LNCaP clone FGC (cell line): Measurements from ENCODE around the gene STARD13.

ENCODE experiments used
- DNase-seq: peaks from one replicate; pipeline ENCODE4 v3.0.0-alpha.2; 2011; ENCODE audit warnings: low read depth
- H3K4me3 ChIP-seq: 2 replicates; pipeline ENCODE4 v1.5.1; 2011; ENCODE audit warnings: mild to moderate bottlenecking, low read depth, low read length, control low read depth
- CTCF ChIP-seq: IDR thresholded peaks from 2 replicates; pipeline ENCODE4 v1.5.1; 2012; ENCODE audit warnings: mild to moderate bottlenecking; ENCODE audit not compliant: control insufficient read depth, insufficient read depth; ENCODE audit errors: extremely low read depth

Gene STARD13

DNA sequence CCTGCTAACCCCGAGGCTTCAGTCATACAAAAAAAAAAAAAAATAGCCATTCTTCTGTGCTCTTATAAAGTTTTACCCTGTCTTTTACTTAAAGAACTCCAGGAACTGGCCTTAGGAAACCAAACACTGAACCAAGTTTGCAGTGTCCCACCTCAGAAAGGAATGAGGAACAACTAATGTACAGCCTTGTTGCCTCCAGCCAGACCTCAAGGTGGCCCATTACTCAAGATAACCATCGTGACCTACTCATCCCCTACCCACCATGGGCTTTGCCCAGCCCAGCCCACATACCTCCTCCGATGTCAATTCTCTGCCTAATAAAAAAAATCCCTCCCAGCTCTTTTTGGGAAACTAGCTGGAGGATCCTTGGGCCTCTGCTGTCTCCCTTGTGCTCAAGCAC, 133.2 kb downstream of the STARD13 start:
- DNase-seq = no peak

DNA sequence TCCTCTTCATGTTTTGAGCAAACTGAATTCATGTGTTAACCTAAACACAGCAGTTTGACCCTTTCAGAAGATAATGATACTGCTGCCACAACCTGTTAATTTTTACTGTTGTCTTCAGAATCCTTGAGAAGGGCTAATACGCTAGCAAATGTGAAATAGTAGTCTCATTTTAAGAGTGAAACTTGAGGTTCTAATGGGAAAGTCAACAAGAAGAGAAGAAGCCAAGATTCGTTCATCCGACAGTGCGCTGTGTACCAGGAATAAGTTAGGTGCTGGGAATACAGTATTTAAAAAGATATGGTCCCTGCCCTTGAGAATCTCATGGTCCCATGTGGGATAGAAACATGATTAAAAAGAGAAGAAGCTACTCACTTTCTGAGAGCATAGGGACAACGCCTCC, 134.9 kb downstream of the STARD13 start:
- no peak for DNase-seq
- no peak overlapping the region for H3K4me3 ChIP-seq

More for the DNA sequence above, 133.2 kb downstream of the STARD13 start:
- TF ChIP-seq CTCF = no peak
- no peak overlapping the region for H3K4me3 ChIP-seq

GRCh38 chr13:33150126-33150525, 135.4 kb downstream of the STARD13 start:
- no peak overlapping the region for H3K4me3 ChIP-seq
- TF ChIP-seq CTCF = no peak
- DNase-seq = peak; percentile 17

More for the DNA sequence above, 134.9 kb downstream of the STARD13 start:
- no peak for TF ChIP-seq CTCF

- DNase-seq = no peak
- no peak for TF ChIP-seq CTCF
- H3K4me3 ChIP-seq = no peak overlapping the region
Measured at GRCh38 chr13:33147832-33148231, 137.7 kb downstream of the STARD13 start.

DNA sequence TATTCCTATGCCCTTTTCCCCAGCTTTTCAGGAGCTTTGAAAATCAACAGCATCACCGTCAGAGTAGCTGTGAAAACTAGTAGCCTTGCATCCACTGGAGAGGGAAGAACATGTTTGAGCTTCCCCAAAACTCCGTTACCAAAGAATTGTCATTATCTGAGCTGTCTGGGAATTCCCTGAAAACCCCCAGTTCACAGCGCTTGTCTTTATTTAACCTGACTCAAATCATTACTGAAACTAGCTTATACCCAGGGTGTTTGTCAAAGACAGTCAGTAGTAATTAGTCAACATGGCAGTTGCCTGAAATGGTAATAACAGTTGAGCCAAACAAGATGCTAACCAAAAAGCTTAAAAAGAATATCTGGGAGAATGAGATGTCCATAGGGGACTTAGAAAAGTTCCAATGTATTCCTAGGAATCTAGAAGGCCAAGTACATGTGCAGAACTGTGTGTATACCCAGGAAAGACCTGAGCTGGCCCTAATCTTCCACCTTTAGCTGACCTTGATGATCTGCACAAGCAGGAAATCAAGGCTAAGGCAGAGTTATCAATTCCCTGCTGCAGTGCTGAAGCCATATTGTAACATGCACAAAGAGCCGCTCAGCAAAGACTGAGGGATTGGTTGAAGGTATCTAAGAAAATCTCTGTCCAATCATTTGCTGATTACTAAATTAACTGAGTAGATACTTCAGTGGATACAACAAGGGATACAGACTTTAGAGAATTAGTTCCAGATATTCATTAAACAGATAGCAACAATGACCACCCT, 138.5 kb downstream of the STARD13 start:
- no peak overlapping the region for H3K4me3 ChIP-seq
- DNase-seq = no peak
- TF ChIP-seq CTCF = no peak

DNA sequence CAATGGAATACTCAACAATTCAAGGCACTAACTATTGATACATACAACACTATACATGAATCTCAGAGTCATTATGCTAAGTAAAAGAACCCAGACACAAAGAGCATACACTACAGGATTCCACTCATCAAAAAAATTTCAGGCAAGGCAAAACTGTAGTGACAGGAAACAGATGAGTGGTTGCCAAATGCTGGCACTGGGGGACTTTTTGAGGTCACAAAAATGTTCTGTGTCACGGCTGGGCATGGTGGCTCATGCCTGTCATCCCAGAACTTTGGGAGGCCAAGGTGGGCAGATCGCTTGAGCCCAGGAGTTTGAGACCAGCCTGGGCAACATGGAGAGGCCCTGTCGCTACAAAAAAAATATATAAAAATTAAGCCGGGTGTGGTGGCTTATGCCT, 139.9 kb downstream of the STARD13 start:
- DNase-seq = no peak
- no peak for TF ChIP-seq CTCF
- H3K4me3 ChIP-seq = no peak overlapping the region

DNA sequence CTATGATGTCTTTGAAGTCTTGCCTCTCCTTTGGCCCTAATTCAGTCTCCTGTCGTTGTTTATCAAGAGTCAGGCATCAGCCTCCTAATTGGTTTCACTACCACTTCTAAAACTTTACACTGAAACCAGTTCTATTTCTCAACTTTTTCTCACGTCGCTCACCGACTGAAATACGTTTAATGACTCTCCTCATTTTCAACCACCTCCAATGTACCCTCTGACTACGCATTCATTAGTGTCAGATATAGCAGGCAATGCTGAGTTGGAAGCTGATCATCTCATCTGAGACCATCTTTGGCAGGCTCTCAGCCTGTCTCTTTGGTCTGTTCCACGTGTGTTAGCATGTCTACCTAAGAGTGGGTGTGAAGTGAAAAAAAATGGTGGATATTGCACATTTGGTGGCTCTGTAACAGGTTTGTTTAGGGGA, 141.2 kb downstream of the STARD13 start:
- DNase-seq = no peak
- no peak overlapping the region for H3K4me3 ChIP-seq
- TF ChIP-seq CTCF = no peak
